AG09309 (cell line): ENCODE measurements around the gene LTBR.
A peak's percentile ranks its signal among the peaks of the same experiment; 100 is the strongest.
"Not testable (repeated sequence)": the region's sequence is repeated elsewhere in the genome, so short reads cannot be mapped to it uniquely, and the experiment has no call there.

Experiments
- DNase-seq: peaks from one replicate; pipeline ENCODE4 v3.0.0-alpha.2; 2010; ENCODE audit warnings: low read depth
- H3K4me3 ChIP-seq: 2 replicates; pipeline ENCODE4 v1.5.1; 2011; ENCODE audit warnings: mild to moderate bottlenecking, low read depth, low read length, moderate library complexity; ENCODE audit not compliant: control insufficient read depth
- TF ChIP-seq, protein P1 (sequence below): IDR thresholded peaks from 2 replicates; pipeline ENCODE4 v1.5.1; 2011; ENCODE audit warnings: mild to moderate bottlenecking, low read depth, low read length, inconsistent platforms; ENCODE audit not compliant: insufficient read depth, control insufficient read depth; ENCODE audit errors: missing control alignments

Gene LTBR

DNA sequence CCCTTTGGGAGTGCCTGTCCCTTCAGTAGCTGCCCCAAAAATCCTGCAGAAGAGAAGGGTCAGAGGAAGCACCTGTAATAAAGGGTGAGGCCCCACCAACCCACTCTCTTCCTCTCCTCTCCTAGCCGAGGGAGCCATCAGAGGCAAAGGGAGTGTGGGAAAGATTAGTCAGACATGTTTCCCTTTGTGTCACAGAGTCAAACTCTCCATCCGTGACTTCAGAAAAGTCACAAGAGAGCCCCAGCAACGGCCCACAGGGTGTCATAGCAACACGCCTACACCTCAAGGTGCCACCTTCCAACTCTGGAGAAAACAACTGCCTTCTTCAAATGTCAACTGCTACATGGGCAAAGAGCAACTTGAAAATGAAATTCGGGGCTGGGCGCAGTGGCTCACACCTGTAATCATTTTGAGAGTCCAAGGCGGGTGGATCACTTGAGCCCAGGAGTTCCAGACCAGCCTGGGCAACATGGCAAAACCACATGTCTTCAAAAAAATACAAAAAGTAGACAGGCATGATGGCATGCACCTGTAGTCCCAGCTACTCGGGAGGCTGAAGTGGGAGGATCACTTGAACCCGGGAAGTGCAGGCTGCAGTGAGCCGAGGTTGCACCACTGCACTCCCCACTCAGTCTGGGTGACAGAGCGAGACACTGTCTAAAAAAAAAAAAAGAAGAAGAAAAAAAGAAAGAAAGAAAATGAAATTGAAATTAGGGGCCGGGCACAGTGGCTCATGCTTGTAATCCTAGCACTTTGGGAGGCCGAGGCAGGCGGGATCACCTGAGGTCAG is 43.1 kb downstream of the LTBR start:
- H3K4me3 ChIP-seq: no peak overlapping the region
- TF ChIP-seq, protein P1, sequence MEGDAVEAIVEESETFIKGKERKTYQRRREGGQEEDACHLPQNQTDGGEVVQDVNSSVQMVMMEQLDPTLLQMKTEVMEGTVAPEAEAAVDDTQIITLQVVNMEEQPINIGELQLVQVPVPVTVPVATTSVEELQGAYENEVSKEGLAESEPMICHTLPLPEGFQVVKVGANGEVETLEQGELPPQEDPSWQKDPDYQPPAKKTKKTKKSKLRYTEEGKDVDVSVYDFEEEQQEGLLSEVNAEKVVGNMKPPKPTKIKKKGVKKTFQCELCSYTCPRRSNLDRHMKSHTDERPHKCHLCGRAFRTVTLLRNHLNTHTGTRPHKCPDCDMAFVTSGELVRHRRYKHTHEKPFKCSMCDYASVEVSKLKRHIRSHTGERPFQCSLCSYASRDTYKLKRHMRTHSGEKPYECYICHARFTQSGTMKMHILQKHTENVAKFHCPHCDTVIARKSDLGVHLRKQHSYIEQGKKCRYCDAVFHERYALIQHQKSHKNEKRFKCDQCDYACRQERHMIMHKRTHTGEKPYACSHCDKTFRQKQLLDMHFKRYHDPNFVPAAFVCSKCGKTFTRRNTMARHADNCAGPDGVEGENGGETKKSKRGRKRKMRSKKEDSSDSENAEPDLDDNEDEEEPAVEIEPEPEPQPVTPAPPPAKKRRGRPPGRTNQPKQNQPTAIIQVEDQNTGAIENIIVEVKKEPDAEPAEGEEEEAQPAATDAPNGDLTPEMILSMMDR: no peak
- no peak for DNase-seq

DNA sequence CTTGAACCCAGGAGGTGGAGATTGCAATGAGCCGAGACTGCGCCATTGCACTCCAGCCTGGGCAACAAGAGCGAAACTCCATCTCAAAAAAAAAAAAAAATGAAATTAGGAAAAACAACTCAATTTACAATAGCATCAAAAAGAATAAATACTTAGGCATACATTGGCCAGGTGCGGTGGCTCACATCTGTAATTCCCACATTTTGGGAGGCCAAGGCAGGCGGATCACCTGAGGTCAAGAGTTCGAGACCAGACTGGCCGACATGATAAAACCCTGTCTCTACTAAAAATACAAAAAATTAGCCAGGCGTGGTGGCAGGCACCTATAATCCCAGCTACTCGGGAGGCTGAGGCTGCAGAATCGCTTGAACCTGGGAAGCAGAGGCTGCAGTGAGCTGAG is 43.8 kb downstream of the LTBR start:
- H3K4me3 ChIP-seq, DNase-seq: not testable (repeated sequence)

DNA sequence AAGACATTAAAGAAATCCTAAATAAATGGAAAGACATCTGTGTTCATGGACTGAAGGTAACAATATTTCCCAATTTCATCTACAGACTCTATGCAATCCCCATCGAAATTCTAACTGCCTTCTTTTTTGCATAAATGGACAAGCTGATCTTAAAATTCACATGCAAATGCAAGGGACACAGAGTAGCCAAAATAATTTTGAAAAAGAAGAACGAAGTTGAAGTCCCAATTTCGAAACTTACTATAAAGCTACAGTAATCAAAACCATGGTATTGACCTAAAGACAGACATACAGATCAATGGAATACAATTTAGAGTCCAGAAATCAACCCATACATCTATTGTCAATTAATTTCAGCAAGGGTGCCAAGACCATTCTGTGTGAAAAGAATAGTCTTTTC is 44.4 kb downstream of the LTBR start:
- no peak for DNase-seq
- TF ChIP-seq, protein P1: no peak
- no peak overlapping the region for H3K4me3 ChIP-seq

DNA sequence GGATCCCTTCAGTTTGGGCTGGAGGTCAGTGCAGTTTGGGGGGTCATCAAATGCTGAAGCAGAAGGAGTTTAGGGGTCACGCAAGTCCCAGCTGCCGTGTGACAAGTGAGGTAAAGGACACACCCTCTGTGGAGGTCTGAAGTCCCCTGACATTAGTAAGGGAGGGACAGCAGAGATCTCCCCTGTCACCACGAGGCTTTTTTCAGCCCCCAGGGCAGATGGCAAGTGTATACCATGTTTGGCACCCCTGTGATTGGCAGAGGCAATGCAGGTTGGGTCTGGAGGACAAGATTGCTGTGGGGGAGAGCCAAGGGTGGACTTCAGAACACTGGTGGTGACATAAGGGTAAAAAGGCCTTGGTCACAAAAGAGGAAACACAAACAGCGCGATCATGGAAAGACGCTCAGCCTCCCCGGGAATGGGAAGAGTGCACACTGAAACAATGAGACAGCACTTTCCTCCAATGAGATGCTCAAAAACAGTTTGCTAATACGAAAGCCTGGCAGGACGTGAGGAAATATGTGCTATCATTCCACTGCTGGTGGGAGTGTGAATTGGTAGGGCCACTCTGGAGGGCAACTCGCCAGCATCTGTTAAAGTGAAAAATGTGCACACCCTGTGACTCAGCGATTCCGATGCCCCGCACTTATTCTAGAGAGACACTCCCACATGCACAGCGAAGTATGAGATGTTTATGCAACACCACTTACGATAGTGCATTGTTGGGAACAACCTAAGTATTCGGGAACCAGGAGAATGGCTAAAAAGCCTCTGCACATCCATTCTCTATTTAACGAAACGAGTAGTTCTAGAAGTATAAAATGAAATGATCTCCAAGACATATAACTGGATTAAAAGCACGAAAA is 46.4 kb downstream of the LTBR start:
- TF ChIP-seq, protein P1: no peak
- DNase-seq: peak; percentile 98
- peak overlapping the region; percentile 23 for H3K4me3 ChIP-seq

DNA sequence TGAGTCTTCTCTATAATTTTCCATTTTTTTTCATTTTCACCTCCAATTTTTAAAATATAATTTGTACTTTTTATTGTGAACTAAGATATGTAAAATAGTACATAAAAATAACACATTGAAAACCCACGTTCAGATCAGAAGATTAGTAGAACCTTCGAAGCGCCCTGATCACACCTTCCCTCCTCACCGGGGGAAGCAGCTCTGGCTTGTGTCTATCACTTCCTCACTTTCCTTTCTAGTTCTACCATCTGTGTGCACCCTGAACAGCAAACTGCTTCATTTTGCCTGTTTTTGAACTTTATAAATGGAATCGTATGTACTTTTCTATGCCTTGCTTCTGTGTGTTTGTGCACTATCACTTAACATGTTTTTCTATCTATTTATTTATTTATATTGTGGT is 49.0 kb downstream of the LTBR start:
- no peak overlapping the region for H3K4me3 ChIP-seq
- no peak for DNase-seq
- TF ChIP-seq, protein P1: no peak

DNA sequence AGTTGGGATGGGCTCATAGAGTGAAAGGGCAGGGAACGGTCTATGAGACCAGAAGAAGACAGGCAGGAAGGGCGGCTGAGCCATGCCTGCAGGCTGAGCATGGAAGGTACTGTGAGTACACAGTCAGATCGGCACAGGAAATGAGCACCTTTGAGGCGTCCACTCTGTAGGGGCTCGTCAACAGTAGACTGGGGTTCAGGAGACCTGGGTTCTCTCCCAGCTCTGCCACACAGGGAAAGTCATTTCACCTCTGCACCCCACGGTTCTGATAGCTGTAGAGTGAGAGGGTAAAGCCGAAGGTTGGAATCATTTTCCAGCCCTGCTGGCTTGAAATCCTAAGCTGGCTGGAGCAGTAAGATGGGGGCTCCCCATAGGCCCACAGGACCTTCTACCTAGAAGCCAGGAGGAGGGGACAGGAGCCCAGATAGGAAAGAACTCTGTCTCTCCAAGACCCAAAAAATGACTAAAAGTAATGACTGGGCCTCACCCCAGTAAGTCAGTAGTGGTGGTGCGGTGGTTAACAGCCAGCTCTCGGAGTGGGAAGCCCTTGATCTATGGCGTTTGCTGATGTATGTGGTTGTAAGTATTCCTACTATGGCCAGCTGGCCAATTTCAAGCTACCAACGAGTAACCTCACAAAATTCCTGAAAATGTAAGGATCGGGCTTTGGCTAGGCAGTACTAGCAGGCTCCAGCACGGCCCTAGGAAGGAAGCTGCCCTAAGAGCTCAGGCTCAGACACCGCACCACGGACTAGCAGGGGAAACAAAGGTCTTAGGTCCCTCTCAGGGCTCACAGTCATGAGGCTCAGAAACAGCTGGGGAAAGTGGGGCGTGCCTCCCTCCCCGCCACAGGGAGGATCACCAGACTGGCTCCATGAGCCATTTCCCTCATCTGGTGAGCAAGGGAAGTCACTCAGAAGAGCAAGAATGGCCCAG is 50.5 kb downstream of the LTBR start:
- H3K4me3 ChIP-seq: no peak overlapping the region
- TF ChIP-seq, protein P1: no peak
- no peak for DNase-seq
